Measurements from ENCODE around the gene NPPA. TPM values are rescaled to one million over a fixed set of nuclear protein-coding genes. Genes with fewer than 3 reads are reported as not detected.

NPPA gene
- polyA plus RNA-seq, 3 donors = 0.17 to 2.0 (median 1.3) TPM

- DNase-seq (ENCODE audit: low read depth in 3 of 3, low spot score in 2 of 3) = no peak
Observed at GRCh38 chr1:11874624-11875023, 27.0 kb upstream of the NPPA start.

GRCh38 chr1:11874258-11874562 lies 26.6 kb upstream of the NPPA start:
- DNase-seq (ENCODE audit: low read depth in 3 of 3, low spot score in 2 of 3) = no peak

- DNase-seq (ENCODE audit: low read depth in 3 of 3, low spot score in 2 of 3) = no peak
Observed at GRCh38 chr1:11873395-11874257, 26.0 kb upstream of the NPPA start.

GRCh38 chr1:11872545-11872944 lies 25.0 kb upstream of the NPPA start:
- no peak for DNase-seq (ENCODE audit: low read depth in 3 of 3, low spot score in 2 of 3)

GRCh38 chr1:11869650-11870207 lies 22.1 kb upstream of the NPPA start:
- DNase-seq (ENCODE audit: low read depth in 3 of 3, low spot score in 2 of 3) = no peak

- no peak for DNase-seq (ENCODE audit: low read depth in 3 of 3, low spot score in 2 of 3)
Observed at GRCh38 chr1:11869104-11869503, 21.5 kb upstream of the NPPA start.

GRCh38 chr1:11868331-11868980 lies 20.9 kb upstream of the NPPA start:
- no peak for DNase-seq (ENCODE audit: low read depth in 3 of 3, low spot score in 2 of 3)

DNA sequence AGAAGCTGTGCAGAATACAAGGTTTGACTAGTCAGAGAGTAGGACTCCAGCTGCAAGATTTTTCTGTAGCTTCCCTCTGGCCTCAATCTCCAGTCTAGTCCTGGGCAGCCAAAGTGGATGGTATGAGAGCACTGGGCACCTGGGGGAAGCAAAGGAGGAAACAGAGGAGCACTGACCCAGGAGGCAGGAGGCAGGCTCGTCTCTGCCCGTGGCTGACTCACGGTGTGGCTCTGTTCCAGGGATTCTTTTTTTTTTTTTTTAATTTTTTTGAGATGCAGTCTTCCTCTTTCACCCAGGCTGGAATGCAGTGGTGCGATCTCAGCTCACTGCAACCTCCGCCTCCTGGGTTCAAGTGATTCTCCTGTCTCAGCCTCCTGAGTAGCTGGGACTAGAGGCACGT lies 15.3 kb upstream of the NPPA start:
- no peak for DNase-seq (ENCODE audit: low read depth in 3 of 3, low spot score in 2 of 3)

- no peak for DNase-seq (ENCODE audit: low read depth in 3 of 3, low spot score in 2 of 3)
Observed at GRCh38 chr1:11860587-11860986, 13.0 kb upstream of the NPPA start.

GRCh38 chr1:11860083-11860482 lies 12.5 kb upstream of the NPPA start:
- DNase-seq (ENCODE audit: low read depth in 3 of 3, low spot score in 2 of 3) = no peak

DNA sequence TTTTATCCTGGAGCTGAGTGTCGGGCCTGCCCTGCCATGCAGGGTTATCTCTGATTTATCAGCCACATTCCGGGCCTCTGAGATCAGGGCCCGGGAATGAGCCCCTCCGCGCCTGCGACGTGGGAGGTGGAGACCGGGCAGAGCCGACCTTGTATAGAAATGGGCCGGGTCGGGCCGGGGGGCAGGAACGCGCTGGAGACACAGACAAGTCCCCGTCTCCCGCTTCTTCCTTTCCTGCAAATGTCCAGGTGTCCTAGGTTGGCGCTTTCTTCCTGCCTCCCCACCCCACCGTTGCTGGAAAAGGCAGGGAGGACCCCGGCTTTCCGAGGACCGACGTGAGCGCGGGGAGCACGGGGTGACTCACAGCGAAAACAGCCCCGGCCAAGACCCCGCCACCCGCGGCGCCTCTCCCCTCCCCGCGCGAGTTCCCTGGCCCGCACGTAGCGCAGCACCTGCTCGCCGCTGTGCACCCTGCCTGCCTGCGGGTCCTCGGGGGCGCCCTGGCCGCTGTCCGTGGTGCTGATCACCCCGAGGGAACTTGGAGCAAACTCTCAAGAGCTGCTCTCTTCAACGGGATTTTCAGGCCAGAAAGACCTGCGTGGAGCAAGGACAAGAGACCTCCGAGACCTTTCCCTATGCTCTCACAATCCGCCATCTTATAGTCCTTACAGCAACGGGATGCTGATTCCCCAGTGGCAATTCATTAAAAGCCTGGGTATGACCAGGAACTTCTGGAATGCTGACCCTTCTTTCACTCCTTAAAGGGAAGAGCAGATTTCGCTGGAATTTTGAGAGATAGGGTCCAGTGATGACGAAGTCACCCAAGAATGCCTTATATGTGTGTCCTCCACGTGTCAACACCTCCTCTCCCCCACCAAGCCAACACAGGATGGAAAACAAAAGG lies 11.6 kb upstream of the NPPA start:
- DNase-seq (ENCODE audit: low read depth in 3 of 3, low spot score in 2 of 3) = peak in 1 of 3 donors; percentile 57

GRCh38 chr1:11858613-11858967 lies 11.0 kb upstream of the NPPA start, which contains the start of gene NPPB:
NPPB (minus strand) TSS chr1:11858945; CDS start chr1:11858833, 112 bp downstream.
- DNase-seq (ENCODE audit: low read depth in 3 of 3, low spot score in 2 of 3) = no peak

DNA sequence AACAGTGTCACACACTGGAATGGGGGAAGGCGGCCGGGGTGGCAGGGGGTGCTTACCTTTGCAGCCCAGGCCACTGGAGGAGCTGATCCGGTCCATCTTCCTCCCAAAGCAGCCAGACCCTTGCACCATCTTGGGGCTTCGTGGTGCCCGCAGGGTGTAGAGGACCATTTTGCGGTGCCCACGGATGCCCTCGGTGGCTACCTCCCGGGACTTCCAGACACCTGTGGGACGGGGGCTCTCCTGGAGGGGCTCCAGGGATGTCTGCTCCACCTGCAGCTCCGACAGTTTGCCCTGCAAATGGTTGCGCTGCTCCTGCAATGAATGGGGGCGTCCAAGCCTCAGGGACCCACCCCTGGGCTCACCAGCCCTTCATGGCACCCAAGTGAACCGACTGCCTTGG lies 10.6 kb upstream of the NPPA start:
- DNase-seq (ENCODE audit: low read depth in 3 of 3, low spot score in 2 of 3) = no peak

DNA sequence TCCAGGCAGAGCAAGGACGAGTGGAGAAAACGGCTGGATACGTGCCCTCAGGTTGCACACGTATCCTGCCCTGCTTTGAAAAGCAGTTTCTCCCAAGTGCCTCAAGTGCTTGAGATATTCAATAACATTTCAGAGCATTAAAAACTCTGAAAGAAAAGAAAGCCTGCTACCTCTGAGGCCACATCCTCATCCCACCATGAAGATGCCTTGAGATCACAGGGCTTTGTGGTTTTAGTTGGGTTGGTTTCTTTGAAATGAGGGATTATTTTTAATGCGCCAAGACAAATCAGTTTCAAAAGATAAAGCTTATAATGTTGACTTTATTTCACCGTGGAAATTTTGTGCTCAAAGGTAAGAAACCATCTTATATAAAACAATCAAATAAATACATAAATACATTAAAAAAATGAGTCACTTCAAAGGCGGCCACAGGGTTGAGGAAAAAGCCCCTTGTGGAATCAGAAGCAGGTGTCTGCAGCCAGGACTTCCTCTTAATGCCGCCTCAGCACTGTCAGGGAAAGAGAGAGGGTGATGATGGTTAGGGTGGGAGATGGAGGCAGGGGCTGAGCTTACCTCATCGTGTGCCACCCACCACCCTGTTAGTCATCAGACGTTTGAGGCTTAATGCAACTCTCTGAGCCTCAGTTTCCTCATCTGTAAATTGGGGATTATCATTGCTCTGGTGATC lies 9.7 kb upstream of the NPPA start:
- DNase-seq (ENCODE audit: low read depth in 3 of 3, low spot score in 2 of 3) = no peak

DNA sequence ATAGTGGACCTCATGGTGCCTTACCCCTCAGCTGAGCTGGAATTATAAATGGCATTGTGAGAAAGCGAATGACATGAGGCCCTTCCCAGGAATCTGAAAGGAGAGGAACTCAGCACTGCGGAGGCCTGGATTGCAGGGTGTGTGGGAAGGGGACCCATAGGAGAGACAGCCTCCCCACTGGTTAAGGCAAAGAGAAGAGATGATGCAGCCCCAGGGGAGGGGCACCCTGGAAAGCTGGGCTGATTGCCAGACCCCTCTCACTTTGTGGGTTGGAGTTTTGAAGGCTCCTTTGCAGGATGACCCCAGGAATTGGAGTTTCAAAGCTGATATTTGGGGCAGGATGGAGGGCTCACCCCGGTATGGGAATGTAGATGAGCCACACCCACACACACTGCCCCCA lies 9.1 kb upstream of the NPPA start:
- no peak for DNase-seq (ENCODE audit: low read depth in 3 of 3, low spot score in 2 of 3)

DNA sequence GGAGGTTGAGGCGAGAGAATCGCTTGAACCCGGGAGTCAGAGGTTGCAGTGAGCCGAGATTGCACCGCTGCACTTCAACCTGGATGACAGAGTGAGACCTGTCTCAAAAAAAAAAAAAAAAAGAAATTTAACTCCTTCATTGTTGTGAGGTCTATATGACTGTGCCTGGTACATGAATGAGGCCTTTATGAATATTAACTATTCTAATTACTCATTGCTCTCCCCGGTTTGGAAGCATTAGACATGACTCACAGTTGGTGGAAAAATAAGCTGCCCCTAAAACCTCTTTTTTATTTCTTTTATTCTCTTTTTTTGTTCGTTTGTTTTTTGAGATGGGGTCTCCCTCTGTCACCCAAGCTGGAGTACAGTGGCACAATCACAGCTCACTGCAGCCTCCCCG lies 7.8 kb upstream of the NPPA start:
- DNase-seq (ENCODE audit: low read depth in 3 of 3, low spot score in 2 of 3) = no peak

- no peak for DNase-seq (ENCODE audit: low read depth in 3 of 3, low spot score in 2 of 3)
Observed at GRCh38 chr1:11854519-11854918, 6.9 kb upstream of the NPPA start.

DNA sequence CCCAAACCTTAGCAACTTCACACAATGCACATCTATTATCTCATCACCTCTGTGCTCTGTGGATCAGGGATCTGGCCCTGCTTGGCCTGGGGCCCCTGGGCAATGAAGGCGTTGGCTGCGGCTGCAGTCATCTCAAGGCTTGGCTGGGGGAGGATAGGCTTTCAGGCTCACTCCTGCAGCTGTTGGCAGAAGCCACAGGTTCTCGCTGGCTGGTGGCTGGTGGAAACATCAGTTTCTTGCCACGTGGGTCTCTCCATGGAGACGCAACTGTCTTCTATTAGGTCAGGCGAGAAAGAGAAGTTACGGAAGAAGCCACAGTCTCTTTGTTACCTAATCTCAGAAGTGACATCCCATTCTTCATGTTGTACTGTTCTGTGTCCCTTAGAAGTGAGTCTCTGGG lies 3.6 kb upstream of the NPPA start:
- DNase-seq (ENCODE audit: low read depth in 3 of 3, low spot score in 2 of 3) = no peak

DNA sequence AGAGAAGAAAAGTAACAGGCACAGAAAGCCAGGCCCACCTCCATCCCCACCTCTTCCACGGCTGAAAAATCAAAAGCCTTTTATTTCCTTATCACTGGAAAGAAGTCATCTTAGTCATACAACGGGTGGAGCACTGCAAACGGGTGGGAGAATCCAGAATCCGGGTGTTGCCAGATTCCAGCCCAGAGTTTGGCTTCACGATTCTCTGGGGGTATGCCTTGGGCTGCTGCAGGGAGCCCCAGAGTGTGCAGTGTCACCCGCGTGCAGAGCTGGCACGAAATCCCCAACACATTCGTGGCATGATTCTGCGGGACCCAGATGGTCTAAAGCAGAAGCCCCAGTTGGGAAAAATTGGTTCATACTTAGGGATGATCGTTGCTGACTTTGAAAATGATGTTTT lies 2.6 kb upstream of the NPPA start:
- no peak for DNase-seq (ENCODE audit: low read depth in 3 of 3, low spot score in 2 of 3)

- no peak for DNase-seq (ENCODE audit: low read depth in 3 of 3, low spot score in 2 of 3)
Observed at GRCh38 chr1:11848373-11848700, 754 bp upstream of the NPPA start.

Data from right renal cortex interstitium (tissue), 3 donors.